GM23338 (cell line): ENCODE results near the gene ASTN1. TPM values are rescaled to one million over a fixed set of nuclear protein-coding genes. Genes with fewer than 3 reads are reported as not detected.

Experiments
- ATAC-seq: fragments of 200-7000 bp; cut with Tn5 transposase; 3 replicates; pipeline ENCODE4 v1.9.1; 2020
- DNase-seq: peaks from one replicate; pipeline ENCODE4 v3.0.0-alpha.2; 2015; ENCODE audit warnings: low spot score
- H2AFZ ChIP-seq: fragments of 200-600 bp; sonication (generic); 2 replicates; pipeline ENCODE4 v1.8.0; 2016; ENCODE audit warnings: antibody characterized with exemption, mild to moderate bottlenecking, moderate library complexity
- H3F3A ChIP-seq: fragments of 200-600 bp; sonication (generic); replicated peaks from 2 replicates; pipeline ENCODE4 v1.8.0; 2017; ENCODE audit warnings: antibody characterized with exemption, mixed run types, low read depth
- H3K27ac ChIP-seq: fragments of 200-600 bp; sonication (generic); 2 replicates; pipeline ENCODE4 v1.6.1; 2016; ENCODE audit warnings: low read depth
- H3K27me3 ChIP-seq: fragments of 200-600 bp; sonication (generic); 2 replicates; pipeline ENCODE4 v1.8.0; 2016; ENCODE audit warnings: mild to moderate bottlenecking, mixed run types, moderate library complexity; ENCODE audit not compliant: insufficient read depth
- H3K36me3 ChIP-seq: fragments of 200-600 bp; sonication (generic); 2 replicates; pipeline ENCODE4 v1.8.0; 2016; ENCODE audit warnings: mild to moderate bottlenecking; ENCODE audit not compliant: insufficient read depth
- H3K4me1 ChIP-seq: fragments of 200-600 bp; sonication (generic); 2 replicates; pipeline ENCODE4 v1.8.0; 2016; ENCODE audit warnings: mild to moderate bottlenecking, moderate library complexity; ENCODE audit not compliant: insufficient read depth
- H3K4me2 ChIP-seq: fragments of 200-600 bp; sonication (generic); 2 replicates; pipeline ENCODE4 v1.7.1; 2017; ENCODE audit warnings: mixed run types
- H3K4me3 ChIP-seq: fragments of 200-600 bp; sonication (generic); 2 replicates; pipeline ENCODE4 v1.6.1; 2016; ENCODE audit warnings: mixed run types
- H3K79me2 ChIP-seq: fragments of 200-600 bp; sonication (generic); replicated peaks from 2 replicates; pipeline ENCODE4 v1.8.0; 2017; ENCODE audit warnings: mild to moderate bottlenecking; ENCODE audit not compliant: insufficient read depth
- H3K9me2 ChIP-seq: fragments of 200-600 bp; sonication (generic); 2 replicates; pipeline ENCODE4 v1.8.0; 2017; ENCODE audit not compliant: insufficient read depth
- H4K20me1 ChIP-seq: fragments of 200-600 bp; sonication (generic); replicated peaks from 2 replicates; pipeline ENCODE4 v1.8.0; 2017; ENCODE audit warnings: mild to moderate bottlenecking; ENCODE audit not compliant: insufficient read depth
- H3K27ac Mint-ChIP-seq: 2 replicates; pipeline ENCODE4 v1.8.0; 2020; ENCODE audit warnings: inconsistent platforms, mild to moderate bottlenecking, moderate library complexity, mixed read lengths
- H3K27me3 Mint-ChIP-seq: 3 replicates; pipeline ENCODE4 v1.8.0; 2022; ENCODE audit warnings: low read depth, mild to moderate bottlenecking, moderate library complexity, mixed read lengths, inconsistent platforms; ENCODE audit not compliant: insufficient read depth, poor library complexity
- H3K36me3 Mint-ChIP-seq: 3 replicates; pipeline ENCODE4 v1.8.0; 2021; ENCODE audit warnings: low read depth, mild to moderate bottlenecking, inconsistent platforms, moderate library complexity, mixed read lengths
- H3K4me1 Mint-ChIP-seq: 3 replicates; pipeline ENCODE4 v1.8.0; 2020; ENCODE audit warnings: mild to moderate bottlenecking, inconsistent platforms, mixed read lengths
- H3K4me3 Mint-ChIP-seq: 3 replicates; pipeline ENCODE4 v1.8.0; 2021; ENCODE audit warnings: moderate library complexity, mild to moderate bottlenecking, inconsistent platforms, mixed read lengths
- H3K9me3 Mint-ChIP-seq: 3 replicates; pipeline ENCODE4 v1.8.0; 2020; ENCODE audit warnings: moderate library complexity, mild to moderate bottlenecking, inconsistent platforms, mixed read lengths
- CREB1 ChIP-seq: fragments of 250-450 bp; sonication (Bioruptor Pico); IDR thresholded peaks from 2 replicates; pipeline ENCODE4 v1.5.0; 2020; ENCODE audit warnings: low read depth, mild to moderate bottlenecking, moderate library complexity
- EZH2 ChIP-seq: fragments of 200-600 bp; sonication (generic); IDR thresholded peaks from one replicate; pipeline ENCODE4 v1.8.0; 2017; ENCODE audit warnings: antibody characterized with exemption, mild to moderate bottlenecking, low read depth; ENCODE audit not compliant: unreplicated experiment
- EZH2phosphoT487 ChIP-seq: fragments of 200-600 bp; sonication (generic); IDR thresholded peaks from one replicate; pipeline ENCODE4 v1.8.1; 2018; ENCODE audit warnings: antibody characterized with exemption; ENCODE audit not compliant: unreplicated experiment
- NANOG ChIP-seq: IDR thresholded peaks from 2 replicates; pipeline ENCODE4 v1.6.1; 2016; ENCODE audit warnings: antibody characterized with exemption, borderline replicate concordance
- ZNF114 ChIP-seq: fragments of 250-450 bp; sonication (Bioruptor Pico); IDR thresholded peaks from 2 replicates; pipeline ENCODE4 v1.5.0; 2020; ENCODE audit warnings: mild to moderate bottlenecking, moderate library complexity
- ZNF331 ChIP-seq: fragments of 250-450 bp; sonication (Bioruptor Pico); IDR thresholded peaks from 2 replicates; pipeline ENCODE4 v1.5.0; 2020; ENCODE audit warnings: low read depth, mild to moderate bottlenecking, moderate library complexity
- polyA plus RNA-seq: library from polyadenylated mRNA; unstranded; fragments of >200 nt; fragmentation: Nextera tagmentation; extraction: Ambion mirVana; gene quantifications from 2 replicates; pipeline ENCODE4 v1.2.1, GENCODE V29; 2016
- total RNA-seq: library from RNA; depleted of rRNA; stranded (reverse); fragments of >200 nt; shearing (Covaris generic); gene quantifications from 2 replicates; pipeline ENCODE4 v1.2.3, GENCODE V29; 2014
- TF ChIP-seq, protein P1 (sequence below): fragments of 250-450 bp; sonication (Bioruptor Pico); IDR thresholded peaks from 2 replicates; pipeline ENCODE4 v1.5.0; 2020; ENCODE audit warnings: mild to moderate bottlenecking, moderate library complexity
- TF ChIP-seq, protein P2 (sequence below), 2 experiments: fragments of 200-600 bp in 1 of 2; sonication (generic) in 1 of 2; conservative IDR thresholded peaks; 2 replicates each; pipeline versions ENCODE4 v1.5.1 to v1.6.1; 2016 to 2017; ENCODE audit warnings: antibody characterized with exemption in 2 of 2, low read depth in 2 of 2, mild to moderate bottlenecking in 2 of 2, moderate library complexity in 1 of 2
- TF ChIP-seq, protein P3 (sequence below): IDR thresholded peaks from one replicate; pipeline ENCODE4 v1.6.1; 2018; ENCODE audit warnings: antibody characterized with exemption; ENCODE audit not compliant: unreplicated experiment

The ASTN1 gene
- total and polyA plus RNA-seq, 2 experiments from 2014 or later = 2.0 to 5.2 TPM

DNA sequence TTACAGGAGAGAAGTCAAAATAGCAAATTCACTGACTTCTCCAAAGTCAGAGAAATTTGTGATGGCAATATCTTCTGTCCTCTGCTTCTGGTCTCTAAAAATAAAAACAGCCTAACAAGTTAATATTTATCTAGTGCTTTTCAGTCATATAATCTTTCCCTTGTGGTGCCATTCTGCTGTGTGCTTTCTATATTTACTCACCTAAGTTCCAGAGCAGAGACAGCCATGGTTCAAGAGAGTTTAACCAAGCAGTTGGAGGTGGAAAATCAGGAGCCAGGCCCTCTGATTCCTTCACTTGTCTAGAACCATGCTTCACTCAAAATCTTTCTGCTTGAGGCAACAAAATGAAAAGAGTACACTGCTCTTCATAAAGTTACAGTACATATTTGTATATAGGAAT lies 45.6 kb upstream of the ASTN1 start (continued):
- TF ChIP-seq ZNF331 (no peak), EZH2 (no peak)
- TF ChIP-seq, protein P1, sequence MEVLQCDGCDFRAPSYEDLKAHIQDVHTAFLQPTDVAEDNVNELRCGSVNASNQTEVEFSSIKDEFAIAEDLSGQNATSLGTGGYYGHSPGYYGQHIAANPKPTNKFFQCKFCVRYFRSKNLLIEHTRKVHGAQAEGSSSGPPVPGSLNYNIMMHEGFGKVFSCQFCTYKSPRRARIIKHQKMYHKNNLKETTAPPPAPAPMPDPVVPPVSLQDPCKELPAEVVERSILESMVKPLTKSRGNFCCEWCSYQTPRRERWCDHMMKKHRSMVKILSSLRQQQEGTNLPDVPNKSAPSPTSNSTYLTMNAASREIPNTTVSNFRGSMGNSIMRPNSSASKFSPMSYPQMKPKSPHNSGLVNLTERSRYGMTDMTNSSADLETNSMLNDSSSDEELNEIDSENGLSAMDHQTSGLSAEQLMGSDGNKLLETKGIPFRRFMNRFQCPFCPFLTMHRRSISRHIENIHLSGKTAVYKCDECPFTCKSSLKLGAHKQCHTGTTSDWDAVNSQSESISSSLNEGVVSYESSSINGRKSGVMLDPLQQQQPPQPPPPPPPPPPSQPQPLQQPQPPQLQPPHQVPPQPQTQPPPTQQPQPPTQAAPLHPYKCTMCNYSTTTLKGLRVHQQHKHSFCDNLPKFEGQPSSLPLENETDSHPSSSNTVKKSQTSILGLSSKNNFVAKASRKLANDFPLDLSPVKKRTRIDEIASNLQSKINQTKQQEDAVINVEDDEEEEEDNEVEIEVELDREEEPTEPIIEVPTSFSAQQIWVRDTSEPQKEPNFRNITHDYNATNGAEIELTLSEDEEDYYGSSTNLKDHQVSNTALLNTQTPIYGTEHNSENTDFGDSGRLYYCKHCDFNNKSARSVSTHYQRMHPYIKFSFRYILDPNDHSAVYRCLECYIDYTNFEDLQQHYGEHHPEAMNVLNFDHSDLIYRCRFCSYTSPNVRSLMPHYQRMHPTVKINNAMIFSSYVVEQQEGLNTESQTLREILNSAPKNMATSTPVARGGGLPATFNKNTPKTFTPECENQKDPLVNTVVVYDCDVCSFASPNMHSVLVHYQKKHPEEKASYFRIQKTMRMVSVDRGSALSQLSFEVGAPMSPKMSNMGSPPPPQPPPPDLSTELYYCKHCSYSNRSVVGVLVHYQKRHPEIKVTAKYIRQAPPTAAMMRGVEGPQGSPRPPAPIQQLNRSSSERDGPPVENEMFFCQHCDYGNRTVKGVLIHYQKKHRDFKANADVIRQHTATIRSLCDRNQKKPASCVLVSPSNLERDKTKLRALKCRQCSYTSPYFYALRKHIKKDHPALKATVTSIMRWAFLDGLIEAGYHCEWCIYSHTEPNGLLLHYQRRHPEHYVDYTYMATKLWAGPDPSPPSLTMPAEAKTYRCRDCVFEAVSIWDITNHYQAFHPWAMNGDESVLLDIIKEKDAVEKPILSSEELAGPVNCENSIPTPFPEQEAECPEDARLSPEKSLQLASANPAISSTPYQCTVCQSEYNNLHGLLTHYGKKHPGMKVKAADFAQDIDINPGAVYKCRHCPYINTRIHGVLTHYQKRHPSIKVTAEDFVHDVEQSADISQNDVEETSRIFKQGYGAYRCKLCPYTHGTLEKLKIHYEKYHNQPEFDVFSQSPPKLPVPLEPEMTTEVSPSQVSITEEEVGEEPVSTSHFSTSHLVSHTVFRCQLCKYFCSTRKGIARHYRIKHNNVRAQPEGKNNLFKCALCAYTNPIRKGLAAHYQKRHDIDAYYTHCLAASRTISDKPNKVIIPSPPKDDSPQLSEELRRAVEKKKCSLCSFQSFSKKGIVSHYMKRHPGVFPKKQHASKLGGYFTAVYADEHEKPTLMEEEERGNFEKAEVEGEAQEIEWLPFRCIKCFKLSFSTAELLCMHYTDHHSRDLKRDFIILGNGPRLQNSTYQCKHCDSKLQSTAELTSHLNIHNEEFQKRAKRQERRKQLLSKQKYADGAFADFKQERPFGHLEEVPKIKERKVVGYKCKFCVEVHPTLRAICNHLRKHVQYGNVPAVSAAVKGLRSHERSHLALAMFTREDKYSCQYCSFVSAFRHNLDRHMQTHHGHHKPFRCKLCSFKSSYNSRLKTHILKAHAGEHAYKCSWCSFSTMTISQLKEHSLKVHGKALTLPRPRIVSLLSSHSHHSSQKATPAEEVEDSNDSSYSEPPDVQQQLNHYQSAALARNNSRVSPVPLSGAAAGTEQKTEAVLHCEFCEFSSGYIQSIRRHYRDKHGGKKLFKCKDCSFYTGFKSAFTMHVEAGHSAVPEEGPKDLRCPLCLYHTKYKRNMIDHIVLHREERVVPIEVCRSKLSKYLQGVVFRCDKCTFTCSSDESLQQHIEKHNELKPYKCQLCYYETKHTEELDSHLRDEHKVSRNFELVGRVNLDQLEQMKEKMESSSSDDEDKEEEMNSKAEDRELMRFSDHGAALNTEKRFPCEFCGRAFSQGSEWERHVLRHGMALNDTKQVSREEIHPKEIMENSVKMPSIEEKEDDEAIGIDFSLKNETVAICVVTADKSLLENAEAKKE = no peak

DNA sequence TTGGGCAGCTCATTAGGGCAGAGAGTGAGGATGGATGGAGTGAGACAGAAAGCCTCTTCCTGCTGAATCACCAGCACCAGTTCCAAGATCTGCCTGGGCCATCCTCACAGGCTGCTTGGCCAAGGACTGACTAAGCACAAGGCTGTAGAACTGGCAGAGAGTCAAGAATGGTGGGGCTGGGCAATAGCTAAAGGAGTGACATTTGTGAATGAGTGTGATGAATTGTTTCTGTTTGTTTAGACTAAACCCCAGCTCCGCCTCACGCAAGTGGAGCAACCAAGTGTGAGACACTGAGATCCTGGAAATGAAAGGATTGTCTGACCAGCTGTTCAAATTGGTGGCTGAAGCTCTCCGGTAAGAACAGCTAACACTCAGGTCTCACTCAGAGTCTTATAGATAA lies 44.8 kb upstream of the ASTN1 start:
- Mint-ChIP-seq H3K9me3 (no peaks in the 10 kb centered on the region), H3K27ac (no peak overlapping the region), H3K4me1 (peaks cover 2% of the 10 kb centered on the region; the same call in 1 of the 3 replicates), H3K36me3 (no peaks in the 10 kb centered on the region), H3K27me3 (peaks cover 32% of the 10 kb centered on the region), H3K4me3 (no peak overlapping the region)
- H3F3A ChIP-seq = no peaks in the 10 kb centered on the region
- DNase-seq (no peak), ATAC-seq (peak; percentile 49)
- H3K36me3 ChIP-seq = no peaks in the 10 kb centered on the region
- H2AFZ ChIP-seq = no peak overlapping the region
- H3K27ac ChIP-seq = no peak overlapping the region
- no peaks in the 10 kb centered on the region for H3K4me1 ChIP-seq
- peaks cover 37% of the 10 kb centered on the region for H3K27me3 ChIP-seq
- no peaks in the 10 kb centered on the region for H3K79me2 ChIP-seq
- H3K4me3 ChIP-seq = no peak overlapping the region
- no peaks in the 10 kb centered on the region for H4K20me1 ChIP-seq
- TF ChIP-seq, protein P2, sequence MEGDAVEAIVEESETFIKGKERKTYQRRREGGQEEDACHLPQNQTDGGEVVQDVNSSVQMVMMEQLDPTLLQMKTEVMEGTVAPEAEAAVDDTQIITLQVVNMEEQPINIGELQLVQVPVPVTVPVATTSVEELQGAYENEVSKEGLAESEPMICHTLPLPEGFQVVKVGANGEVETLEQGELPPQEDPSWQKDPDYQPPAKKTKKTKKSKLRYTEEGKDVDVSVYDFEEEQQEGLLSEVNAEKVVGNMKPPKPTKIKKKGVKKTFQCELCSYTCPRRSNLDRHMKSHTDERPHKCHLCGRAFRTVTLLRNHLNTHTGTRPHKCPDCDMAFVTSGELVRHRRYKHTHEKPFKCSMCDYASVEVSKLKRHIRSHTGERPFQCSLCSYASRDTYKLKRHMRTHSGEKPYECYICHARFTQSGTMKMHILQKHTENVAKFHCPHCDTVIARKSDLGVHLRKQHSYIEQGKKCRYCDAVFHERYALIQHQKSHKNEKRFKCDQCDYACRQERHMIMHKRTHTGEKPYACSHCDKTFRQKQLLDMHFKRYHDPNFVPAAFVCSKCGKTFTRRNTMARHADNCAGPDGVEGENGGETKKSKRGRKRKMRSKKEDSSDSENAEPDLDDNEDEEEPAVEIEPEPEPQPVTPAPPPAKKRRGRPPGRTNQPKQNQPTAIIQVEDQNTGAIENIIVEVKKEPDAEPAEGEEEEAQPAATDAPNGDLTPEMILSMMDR (conservative IDR thresholded peaks at IDR 0.05; ENCODE audit: low read depth in 2 of 2) = no peak
- no peak for TF ChIP-seq ZNF114
- TF ChIP-seq NANOG = no peak
- TF ChIP-seq, protein P3, sequence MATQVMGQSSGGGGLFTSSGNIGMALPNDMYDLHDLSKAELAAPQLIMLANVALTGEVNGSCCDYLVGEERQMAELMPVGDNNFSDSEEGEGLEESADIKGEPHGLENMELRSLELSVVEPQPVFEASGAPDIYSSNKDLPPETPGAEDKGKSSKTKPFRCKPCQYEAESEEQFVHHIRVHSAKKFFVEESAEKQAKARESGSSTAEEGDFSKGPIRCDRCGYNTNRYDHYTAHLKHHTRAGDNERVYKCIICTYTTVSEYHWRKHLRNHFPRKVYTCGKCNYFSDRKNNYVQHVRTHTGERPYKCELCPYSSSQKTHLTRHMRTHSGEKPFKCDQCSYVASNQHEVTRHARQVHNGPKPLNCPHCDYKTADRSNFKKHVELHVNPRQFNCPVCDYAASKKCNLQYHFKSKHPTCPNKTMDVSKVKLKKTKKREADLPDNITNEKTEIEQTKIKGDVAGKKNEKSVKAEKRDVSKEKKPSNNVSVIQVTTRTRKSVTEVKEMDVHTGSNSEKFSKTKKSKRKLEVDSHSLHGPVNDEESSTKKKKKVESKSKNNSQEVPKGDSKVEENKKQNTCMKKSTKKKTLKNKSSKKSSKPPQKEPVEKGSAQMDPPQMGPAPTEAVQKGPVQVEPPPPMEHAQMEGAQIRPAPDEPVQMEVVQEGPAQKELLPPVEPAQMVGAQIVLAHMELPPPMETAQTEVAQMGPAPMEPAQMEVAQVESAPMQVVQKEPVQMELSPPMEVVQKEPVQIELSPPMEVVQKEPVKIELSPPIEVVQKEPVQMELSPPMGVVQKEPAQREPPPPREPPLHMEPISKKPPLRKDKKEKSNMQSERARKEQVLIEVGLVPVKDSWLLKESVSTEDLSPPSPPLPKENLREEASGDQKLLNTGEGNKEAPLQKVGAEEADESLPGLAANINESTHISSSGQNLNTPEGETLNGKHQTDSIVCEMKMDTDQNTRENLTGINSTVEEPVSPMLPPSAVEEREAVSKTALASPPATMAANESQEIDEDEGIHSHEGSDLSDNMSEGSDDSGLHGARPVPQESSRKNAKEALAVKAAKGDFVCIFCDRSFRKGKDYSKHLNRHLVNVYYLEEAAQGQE = no peak
- TF ChIP-seq EZH2phosphoT487 = no peak
- no peak for TF ChIP-seq CREB1 (CRISPR knock-in tag)
- no peak overlapping the region for H3K4me2 ChIP-seq
- no peaks in the 10 kb centered on the region for H3K9me2 ChIP-seq
